ES-I3 (cell line): ENCODE results near the gene APOA5.

ENCODE experiments used
- H3K36me3 ChIP-seq: 2 replicates; pipeline ENCODE4 v1.6.1; 2013; ENCODE audit warnings: mild to moderate bottlenecking, low read length, control low read depth, moderate library complexity; ENCODE audit not compliant: insufficient read depth
- H3K4me1 ChIP-seq: 2 replicates; pipeline ENCODE4 v1.6.1; 2013; ENCODE audit warnings: mild to moderate bottlenecking, control low read depth, low read length; ENCODE audit not compliant: insufficient read depth
- H3K9ac ChIP-seq: 2 replicates; pipeline ENCODE4 v1.6.1; 2013; ENCODE audit warnings: low read depth, mild to moderate bottlenecking, low read length, moderate library complexity
- H3K9me3 ChIP-seq: 2 replicates; pipeline ENCODE4 v1.6.1; 2013; ENCODE audit warnings: mild to moderate bottlenecking, low read length, moderate library complexity; ENCODE audit not compliant: control insufficient read depth, insufficient read depth

APOA5 gene

DNA sequence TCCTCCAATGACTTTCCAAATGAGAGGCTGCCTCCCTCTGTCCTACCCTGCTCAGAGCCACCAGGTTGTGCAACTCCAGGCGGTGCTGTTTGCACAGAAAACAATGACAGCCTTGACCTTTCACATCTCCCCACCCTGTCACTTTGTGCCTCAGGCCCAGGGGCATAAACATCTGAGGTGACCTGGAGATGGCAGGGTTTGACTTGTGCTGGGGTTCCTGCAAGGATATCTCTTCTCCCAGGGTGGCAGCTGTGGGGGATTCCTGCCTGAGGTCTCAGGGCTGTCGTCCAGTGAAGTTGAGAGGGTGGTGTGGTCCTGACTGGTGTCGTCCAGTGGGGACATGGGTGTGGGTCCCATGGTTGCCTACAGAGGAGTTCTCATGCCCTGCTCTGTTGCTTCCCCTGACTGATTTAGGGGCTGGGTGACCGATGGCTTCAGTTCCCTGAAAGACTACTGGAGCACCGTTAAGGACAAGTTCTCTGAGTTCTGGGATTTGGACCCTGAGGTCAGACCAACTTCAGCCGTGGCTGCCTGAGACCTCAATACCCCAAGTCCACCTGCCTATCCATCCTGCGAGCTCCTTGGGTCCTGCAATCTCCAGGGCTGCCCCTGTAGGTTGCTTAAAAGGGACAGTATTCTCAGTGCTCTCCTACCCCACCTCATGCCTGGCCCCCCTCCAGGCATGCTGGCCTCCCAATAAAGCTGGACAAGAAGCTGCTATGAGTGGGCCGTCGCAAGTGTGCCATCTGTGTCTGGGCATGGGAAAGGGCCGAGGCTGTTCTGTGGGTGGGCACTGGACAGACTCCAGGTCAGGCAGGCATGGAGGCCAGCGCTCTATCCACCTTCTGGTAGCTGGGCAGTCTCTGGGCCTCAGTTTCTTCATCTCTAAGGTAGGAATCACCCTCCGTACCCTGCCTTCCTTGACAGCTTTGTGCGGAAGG, 40.9 kb upstream of the APOA5 start:
- no peaks in the 10 kb centered on the region for H3K9me3 ChIP-seq
- no peak overlapping the region for H3K9ac ChIP-seq
- peaks cover 9% of the 10 kb centered on the region; the same call in 1 of the 2 replicates for H3K4me1 ChIP-seq
- no peaks in the 10 kb centered on the region for H3K36me3 ChIP-seq

GRCh38 chr11:116831790-116832349, 40.2 kb upstream of the APOA5 start:
- Histone ChIP-seq H3K4me1 (peaks cover 6% of the 10 kb centered on the region; the same call in 1 of the 2 replicates), H3K9ac (no peak overlapping the region), H3K9me3 (no peaks in the 10 kb centered on the region), H3K36me3 (no peaks in the 10 kb centered on the region)

DNA sequence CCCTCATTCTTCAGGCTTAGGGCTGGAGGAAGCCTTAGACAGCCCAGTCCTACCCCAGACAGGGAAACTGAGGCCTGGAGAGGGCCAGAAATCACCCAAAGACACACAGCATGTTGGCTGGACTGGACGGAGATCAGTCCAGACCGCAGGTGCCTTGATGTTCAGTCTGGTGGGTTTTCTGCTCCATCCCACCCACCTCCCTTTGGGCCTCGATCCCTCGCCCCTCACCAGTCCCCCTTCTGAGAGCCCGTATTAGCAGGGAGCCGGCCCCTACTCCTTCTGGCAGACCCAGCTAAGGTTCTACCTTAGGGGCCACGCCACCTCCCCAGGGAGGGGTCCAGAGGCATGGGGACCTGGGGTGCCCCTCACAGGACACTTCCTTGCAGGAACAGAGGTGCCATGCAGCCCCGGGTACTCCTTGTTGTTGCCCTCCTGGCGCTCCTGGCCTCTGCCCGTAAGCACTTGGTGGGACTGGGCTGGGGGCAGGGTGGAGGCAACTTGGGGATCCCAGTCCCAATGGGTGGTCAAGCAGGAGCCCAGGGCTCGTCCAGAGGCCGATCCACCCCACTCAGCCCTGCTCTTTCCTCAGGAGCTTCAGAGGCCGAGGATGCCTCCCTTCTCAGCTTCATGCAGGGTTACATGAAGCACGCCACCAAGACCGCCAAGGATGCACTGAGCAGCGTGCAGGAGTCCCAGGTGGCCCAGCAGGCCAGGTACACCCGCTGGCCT, 38.7 kb upstream of the APOA5 start:
- Histone ChIP-seq H3K9ac (no peak overlapping the region), H3K9me3 (no peaks in the 10 kb centered on the region), H3K36me3 (no peaks in the 10 kb centered on the region), H3K4me1 (peaks cover 6% of the 10 kb centered on the region; the same call in 1 of the 2 replicates)

- Histone ChIP-seq H3K4me1 (peaks cover 6% of the 10 kb centered on the region; the same call in 1 of the 2 replicates), H3K36me3 (no peaks in the 10 kb centered on the region), H3K9me3 (no peaks in the 10 kb centered on the region), H3K9ac (no peak within 1 kb of the TSS)
Measured at GRCh38 chr11:116829525-116830183, 38.0 kb upstream of the APOA5 start, which contains the start of gene APOC3. Gene APOC3, plus strand, starts transcription at chr11:116829907. Its CDS starts 676 bp downstream, at chr11:116830583.

GRCh38 chr11:116828632-116829524, 37.2 kb upstream of the APOA5 start:
- Histone ChIP-seq H3K4me1 (peaks cover 6% of the 10 kb centered on the region; the same call in 1 of the 2 replicates), H3K9me3 (no peaks in the 10 kb centered on the region), H3K9ac (no peak overlapping the region)

GRCh38 chr11:116827461-116827860, 35.8 kb upstream of the APOA5 start:
- Histone ChIP-seq H3K4me1 (peaks cover 6% of the 10 kb centered on the region; the same call in 1 of the 2 replicates), H3K9me3 (no peaks in the 10 kb centered on the region), H3K36me3 (no peaks in the 10 kb centered on the region), H3K9ac (no peak overlapping the region)

More at GRCh38 chr11:116828632-116829524, 37.2 kb upstream of the APOA5 start:
- H3K36me3 ChIP-seq: no peaks in the 10 kb centered on the region

DNA sequence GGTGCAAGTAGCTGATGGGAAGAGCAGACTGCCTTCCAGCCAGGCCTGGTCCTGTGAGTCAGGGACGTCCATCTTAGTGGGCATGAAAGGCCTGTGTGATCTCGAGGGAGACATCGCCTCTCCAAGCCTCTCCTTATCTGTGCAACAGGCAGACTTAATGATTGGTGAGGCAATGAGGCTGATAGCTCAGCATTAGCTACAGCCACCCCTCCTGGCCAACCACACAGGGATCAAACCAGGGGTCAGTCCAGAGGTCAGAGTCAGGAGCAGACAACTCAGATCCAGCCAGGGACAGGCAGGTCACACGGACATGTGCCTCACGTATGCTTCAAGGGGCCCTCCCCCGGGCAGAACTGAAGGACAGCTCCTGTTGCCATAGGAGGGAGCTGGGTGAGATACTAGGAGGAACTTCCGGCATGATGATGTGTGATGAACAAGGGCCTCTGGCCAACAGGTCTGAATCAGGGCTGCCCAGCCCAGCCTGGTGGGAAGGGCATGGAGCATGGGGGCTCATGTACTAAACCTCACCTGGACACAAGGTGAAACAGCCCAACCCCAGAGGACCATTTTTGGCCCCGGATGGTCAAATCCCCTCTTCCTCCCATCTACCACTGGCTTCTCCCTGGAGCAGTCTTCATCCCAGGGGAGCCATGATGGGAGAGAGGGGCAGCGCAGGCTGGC, 35.2 kb upstream of the APOA5 start:
- Histone ChIP-seq H3K36me3 (no peaks in the 10 kb centered on the region), H3K4me1 (peaks cover 6% of the 10 kb centered on the region; the same call in 1 of the 2 replicates), H3K9ac (no peak overlapping the region), H3K9me3 (no peaks in the 10 kb centered on the region)

GRCh38 chr11:116825854-116826750, 34.4 kb upstream of the APOA5 start:
- no peak overlapping the region for H3K9ac ChIP-seq
- no peaks in the 10 kb centered on the region for H3K9me3 ChIP-seq
- peaks cover 6% of the 10 kb centered on the region; the same call in 1 of the 2 replicates for H3K4me1 ChIP-seq
- no peaks in the 10 kb centered on the region for H3K36me3 ChIP-seq

GRCh38 chr11:116825434-116825833, 33.8 kb upstream of the APOA5 start:
- peaks cover 6% of the 10 kb centered on the region; the same call in 1 of the 2 replicates for H3K4me1 ChIP-seq
- no peaks in the 10 kb centered on the region for H3K9me3 ChIP-seq
- no peaks in the 10 kb centered on the region for H3K36me3 ChIP-seq
- no peak overlapping the region for H3K9ac ChIP-seq

DNA sequence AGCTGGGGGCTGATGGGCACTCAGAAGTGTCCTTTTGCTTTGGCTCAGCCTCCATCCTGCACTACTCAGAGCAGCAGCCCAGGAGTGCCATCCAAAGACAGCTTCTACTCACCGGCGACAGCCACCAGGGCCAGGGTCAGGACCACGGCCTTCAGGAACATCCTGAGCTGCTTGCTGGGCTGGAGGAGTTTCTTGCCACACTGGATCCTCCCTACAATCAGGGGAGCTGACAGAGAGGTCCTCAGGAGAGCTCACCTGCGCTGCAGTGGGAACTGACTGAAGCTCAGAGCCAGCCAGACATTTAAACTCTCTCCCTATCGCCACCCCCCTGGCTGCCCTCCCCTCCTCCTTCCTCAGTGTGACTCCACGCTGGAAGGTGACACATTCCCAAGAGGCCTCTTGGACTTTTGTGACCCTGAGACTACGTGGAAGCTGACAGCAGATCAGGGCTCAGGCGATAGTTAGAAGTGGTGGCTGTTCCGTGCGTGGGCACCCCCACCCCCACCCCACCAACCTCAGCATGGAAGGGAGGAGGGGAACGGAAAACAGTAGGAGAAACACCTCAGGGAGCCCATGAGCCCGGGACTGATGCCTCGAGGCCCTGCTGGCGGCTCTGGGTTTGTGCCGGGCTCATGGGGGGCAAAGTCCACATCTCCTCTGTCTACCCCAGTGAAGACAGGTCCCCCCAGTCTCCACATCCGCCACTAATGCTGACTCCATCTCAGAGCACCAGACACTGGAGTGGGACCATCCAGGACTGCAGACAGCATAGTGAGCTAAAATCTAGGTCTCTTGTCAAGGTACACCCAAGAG, 31.6 kb upstream of the APOA5 start, which contains the start of gene APOA4:
APOA4 (minus strand) TSS at position 274 of the 813 bp plus-strand sequence; CDS start at position 161, 113 bp downstream.
- Histone ChIP-seq H3K9ac (no peak within 1 kb of the TSS), H3K4me1 (no peaks in the 10 kb centered on the region), H3K9me3 (no peaks in the 10 kb centered on the region), H3K36me3 (no peaks in the 10 kb centered on the region)

DNA sequence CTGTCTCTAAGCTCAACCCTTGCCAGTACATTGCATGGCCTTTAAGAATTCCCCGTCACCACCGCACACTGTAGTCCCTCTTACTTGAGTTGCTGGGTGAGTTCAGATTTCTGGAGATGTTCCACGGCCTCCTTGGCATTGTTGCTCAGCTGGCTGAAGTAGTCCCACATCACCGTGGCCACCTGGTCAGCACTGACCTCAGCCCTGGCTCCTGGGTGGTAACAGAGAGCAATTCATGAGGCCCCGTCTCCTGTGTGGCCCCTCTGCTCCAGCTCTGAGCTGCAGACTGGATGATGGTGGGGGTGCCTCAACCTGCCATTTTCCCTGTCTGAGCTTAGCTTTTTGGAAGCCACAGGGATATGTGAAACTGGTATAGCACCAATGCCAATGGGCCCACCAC, 30.9 kb upstream of the APOA5 start:
- no peaks in the 10 kb centered on the region for H3K4me1 ChIP-seq
- no peaks in the 10 kb centered on the region for H3K9me3 ChIP-seq
- H3K36me3 ChIP-seq: no peaks in the 10 kb centered on the region
- no peak overlapping the region for H3K9ac ChIP-seq
